NT2/D1 (cell line): ENCODE results near the gene AP1S1.
"Not testable (repeated sequence)": the region's sequence is repeated elsewhere in the genome, so short reads cannot be mapped to it uniquely, and the experiment has no call there.

ENCODE experiments used
- YY1 ChIP-seq: IDR thresholded peaks from 2 replicates; pipeline ENCODE4 v1.6.1; 2011; ENCODE audit not compliant: insufficient read length, insufficient read depth
- ZNF274 ChIP-seq: IDR thresholded peaks from 2 replicates; pipeline ENCODE4 v1.6.1; 2011; ENCODE audit warnings: mild to moderate bottlenecking, low read depth, low read length

DNA sequence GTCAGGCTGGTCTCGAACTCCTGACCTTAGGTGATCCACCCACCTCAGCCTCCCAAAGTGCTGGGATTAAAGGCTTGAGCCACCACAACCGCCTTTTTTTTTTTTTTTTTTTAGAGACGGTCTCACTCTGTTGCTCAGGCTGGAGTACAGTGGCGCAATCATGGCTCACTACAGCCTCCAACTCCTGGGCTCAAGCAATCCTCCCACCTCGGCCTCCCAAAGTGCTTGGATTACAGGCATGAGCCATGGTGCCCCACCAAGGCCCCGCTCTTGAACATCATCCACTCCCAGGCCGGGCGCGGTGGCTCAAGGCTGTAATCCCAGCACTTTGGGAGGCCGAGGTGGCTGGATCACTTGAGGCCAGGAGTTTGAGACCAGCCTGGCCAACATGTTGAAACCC lies 45.2 kb downstream of the AP1S1 start:
- TF ChIP-seq ZNF274, YY1: not testable (repeated sequence)
